Measurements from ENCODE around the gene FUT8.

DNA sequence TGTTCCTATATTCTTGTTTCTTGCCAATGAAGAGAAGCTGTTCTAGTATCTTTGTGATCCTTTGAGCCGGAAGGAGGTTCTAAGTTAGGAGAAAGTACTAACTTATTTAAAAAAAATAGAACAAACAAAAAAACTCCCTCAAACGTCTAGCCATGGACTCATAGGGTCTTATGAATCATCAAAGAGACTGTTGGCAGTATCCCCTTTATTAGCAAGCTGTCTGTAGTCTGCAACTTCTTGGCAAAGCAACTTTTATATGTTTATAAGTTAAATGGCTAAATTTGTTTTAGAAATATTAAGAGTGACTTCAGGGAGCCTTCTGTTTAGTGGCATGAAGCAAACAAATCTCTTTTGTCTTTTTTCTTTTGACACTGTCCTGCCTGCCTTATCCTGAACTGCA is 291.9 kb downstream of the FUT8 start:
- TF ChIP-seq, protein P1, sequence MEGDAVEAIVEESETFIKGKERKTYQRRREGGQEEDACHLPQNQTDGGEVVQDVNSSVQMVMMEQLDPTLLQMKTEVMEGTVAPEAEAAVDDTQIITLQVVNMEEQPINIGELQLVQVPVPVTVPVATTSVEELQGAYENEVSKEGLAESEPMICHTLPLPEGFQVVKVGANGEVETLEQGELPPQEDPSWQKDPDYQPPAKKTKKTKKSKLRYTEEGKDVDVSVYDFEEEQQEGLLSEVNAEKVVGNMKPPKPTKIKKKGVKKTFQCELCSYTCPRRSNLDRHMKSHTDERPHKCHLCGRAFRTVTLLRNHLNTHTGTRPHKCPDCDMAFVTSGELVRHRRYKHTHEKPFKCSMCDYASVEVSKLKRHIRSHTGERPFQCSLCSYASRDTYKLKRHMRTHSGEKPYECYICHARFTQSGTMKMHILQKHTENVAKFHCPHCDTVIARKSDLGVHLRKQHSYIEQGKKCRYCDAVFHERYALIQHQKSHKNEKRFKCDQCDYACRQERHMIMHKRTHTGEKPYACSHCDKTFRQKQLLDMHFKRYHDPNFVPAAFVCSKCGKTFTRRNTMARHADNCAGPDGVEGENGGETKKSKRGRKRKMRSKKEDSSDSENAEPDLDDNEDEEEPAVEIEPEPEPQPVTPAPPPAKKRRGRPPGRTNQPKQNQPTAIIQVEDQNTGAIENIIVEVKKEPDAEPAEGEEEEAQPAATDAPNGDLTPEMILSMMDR (IDR thresholded peaks at IDR 0.05; ENCODE audit: low read depth, low read length, missing input control), result no peak
- TF ChIP-seq, protein P2, sequence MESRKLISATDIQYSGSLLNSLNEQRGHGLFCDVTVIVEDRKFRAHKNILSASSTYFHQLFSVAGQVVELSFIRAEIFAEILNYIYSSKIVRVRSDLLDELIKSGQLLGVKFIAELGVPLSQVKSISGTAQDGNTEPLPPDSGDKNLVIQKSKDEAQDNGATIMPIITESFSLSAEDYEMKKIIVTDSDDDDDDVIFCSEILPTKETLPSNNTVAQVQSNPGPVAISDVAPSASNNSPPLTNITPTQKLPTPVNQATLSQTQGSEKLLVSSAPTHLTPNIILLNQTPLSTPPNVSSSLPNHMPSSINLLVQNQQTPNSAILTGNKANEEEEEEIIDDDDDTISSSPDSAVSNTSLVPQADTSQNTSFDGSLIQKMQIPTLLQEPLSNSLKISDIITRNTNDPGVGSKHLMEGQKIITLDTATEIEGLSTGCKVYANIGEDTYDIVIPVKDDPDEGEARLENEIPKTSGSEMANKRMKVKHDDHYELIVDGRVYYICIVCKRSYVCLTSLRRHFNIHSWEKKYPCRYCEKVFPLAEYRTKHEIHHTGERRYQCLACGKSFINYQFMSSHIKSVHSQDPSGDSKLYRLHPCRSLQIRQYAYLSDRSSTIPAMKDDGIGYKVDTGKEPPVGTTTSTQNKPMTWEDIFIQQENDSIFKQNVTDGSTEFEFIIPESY (IDR thresholded peaks at IDR 0.05), result no peak
- TF ChIP-seq, protein P3, sequence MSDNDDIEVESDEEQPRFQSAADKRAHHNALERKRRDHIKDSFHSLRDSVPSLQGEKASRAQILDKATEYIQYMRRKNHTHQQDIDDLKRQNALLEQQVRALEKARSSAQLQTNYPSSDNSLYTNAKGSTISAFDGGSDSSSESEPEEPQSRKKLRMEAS (IDR thresholded peaks at IDR 0.05), result no peak
- TF ChIP-seq EGR1 (IDR thresholded peaks at IDR 0.05; ENCODE audit: low read depth in 2 of 2) (no peak), SP1 (IDR thresholded peaks at IDR 0.05) (no peak), FOXA1 (IDR thresholded peaks at IDR 0.05) (no peak), TAF1 (conservative IDR thresholded peaks at IDR 0.05) (no peak), YY1 (IDR thresholded peaks at IDR 0.05) (no peak)
- TF ChIP-seq, protein P4, sequence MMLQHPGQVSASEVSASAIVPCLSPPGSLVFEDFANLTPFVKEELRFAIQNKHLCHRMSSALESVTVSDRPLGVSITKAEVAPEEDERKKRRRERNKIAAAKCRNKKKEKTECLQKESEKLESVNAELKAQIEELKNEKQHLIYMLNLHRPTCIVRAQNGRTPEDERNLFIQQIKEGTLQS (IDR thresholded peaks at IDR 0.05), result no peak
- TF ChIP-seq, protein P5, sequence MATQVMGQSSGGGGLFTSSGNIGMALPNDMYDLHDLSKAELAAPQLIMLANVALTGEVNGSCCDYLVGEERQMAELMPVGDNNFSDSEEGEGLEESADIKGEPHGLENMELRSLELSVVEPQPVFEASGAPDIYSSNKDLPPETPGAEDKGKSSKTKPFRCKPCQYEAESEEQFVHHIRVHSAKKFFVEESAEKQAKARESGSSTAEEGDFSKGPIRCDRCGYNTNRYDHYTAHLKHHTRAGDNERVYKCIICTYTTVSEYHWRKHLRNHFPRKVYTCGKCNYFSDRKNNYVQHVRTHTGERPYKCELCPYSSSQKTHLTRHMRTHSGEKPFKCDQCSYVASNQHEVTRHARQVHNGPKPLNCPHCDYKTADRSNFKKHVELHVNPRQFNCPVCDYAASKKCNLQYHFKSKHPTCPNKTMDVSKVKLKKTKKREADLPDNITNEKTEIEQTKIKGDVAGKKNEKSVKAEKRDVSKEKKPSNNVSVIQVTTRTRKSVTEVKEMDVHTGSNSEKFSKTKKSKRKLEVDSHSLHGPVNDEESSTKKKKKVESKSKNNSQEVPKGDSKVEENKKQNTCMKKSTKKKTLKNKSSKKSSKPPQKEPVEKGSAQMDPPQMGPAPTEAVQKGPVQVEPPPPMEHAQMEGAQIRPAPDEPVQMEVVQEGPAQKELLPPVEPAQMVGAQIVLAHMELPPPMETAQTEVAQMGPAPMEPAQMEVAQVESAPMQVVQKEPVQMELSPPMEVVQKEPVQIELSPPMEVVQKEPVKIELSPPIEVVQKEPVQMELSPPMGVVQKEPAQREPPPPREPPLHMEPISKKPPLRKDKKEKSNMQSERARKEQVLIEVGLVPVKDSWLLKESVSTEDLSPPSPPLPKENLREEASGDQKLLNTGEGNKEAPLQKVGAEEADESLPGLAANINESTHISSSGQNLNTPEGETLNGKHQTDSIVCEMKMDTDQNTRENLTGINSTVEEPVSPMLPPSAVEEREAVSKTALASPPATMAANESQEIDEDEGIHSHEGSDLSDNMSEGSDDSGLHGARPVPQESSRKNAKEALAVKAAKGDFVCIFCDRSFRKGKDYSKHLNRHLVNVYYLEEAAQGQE (IDR thresholded peaks at IDR 0.05), result no peak

All from liver (tissue), 3 donors.